Colonic mucosa (tissue), 4 donors: ENCODE results near the gene ECT2L. TPM values are rescaled to one million over a fixed set of nuclear protein-coding genes. Genes with fewer than 3 reads are reported as not detected.

Experiments used
- DNase-seq: peaks from one replicate; pipeline ENCODE4 v3.0.0-alpha.2; 2020
- H3K27ac ChIP-seq: fragments of 200-600 bp; one replicate; pipeline ENCODE4 v1.8.0; 2021
- H3K27me3 ChIP-seq: fragments of 200-600 bp; one replicate; pipeline ENCODE4 v1.8.0; 2021
- H3K36me3 ChIP-seq: fragments of 200-600 bp; one replicate; pipeline ENCODE4 v1.8.0; 2021
- H3K4me1 ChIP-seq: fragments of 200-600 bp; one replicate; pipeline ENCODE4 v1.8.0; 2021; ENCODE audit warnings: mild to moderate bottlenecking
- H3K4me3 ChIP-seq: fragments of 200-600 bp; one replicate; pipeline ENCODE4 v1.8.0; 2021
- H3K9ac ChIP-seq, 2 donors: one replicate each; pipeline ENCODE4 v1.7.0; 2013; ENCODE audit warnings: control low read depth in 2 of 2, low read depth in 2 of 2, low read length in 2 of 2
- H3K9me3 ChIP-seq: fragments of 200-600 bp; one replicate; pipeline ENCODE4 v1.8.0; 2021
- CTCF ChIP-seq: fragments of 200-600 bp; IDR thresholded peaks from one replicate; pipeline ENCODE4 v1.8.0; 2022; ENCODE audit warnings: antibody characterized with exemption, mild to moderate bottlenecking
- intact Hi-C: fragments of 100-400 bp; cut with DNase I; formaldehyde crosslinking; loops from one replicate; pipeline ENCODE4 v1.14.1; 2022
- total RNA-seq, 2 donors: library from RNA; stranded (reverse); fragmentation: NEBNext Ultra II Directional in 1 of 2; extraction: Animal tissue kit (Norgen Biotek cat#: 25700) in 1 of 2; gene quantifications; one replicate each; pipeline ENCODE4 v1.2.1, GENCODE V29; 2021
- donor health status: healthy.
- donor health status: DM: no; HTN: no; CAD: no.
- donor health status: DM: no; HTN: no; CAD: no.

ECT2L gene
- total RNA-seq, 2 donors from 2014 or later = not detected

- Histone ChIP-seq H3K27ac (no peak overlapping the region), H3K9ac (no peak overlapping the region), H3K9me3 (no peaks in the 10 kb centered on the region), H3K36me3 (no peaks in the 10 kb centered on the region), H3K4me1 (peaks cover 5% of the 10 kb centered on the region), H3K27me3 (no peaks in the 10 kb centered on the region), H3K4me3 (no peak overlapping the region)
- intact Hi-C loops = loop anchor here (10.0 kb wide), 1 partner anchor 354 kb away; no protein-coding TSS in a partner anchor
- DNase-seq = no peak
- TF ChIP-seq CTCF = no peak
Measured at GRCh38 chr6:138778331-138778730, 17.6 kb upstream of the ECT2L start.

- Histone ChIP-seq H3K36me3 (no peaks in the 10 kb centered on the region), H3K27ac (no peak overlapping the region), H3K9me3 (no peaks in the 10 kb centered on the region), H3K4me1 (no peaks in the 10 kb centered on the region), H3K9ac (no peak overlapping the region), H3K4me3 (no peak overlapping the region), H3K27me3 (no peaks in the 10 kb centered on the region)
- intact Hi-C loops = no loop called here
- TF ChIP-seq CTCF = no peak
- no peak for DNase-seq
Measured at GRCh38 chr6:138782243-138782642, 13.6 kb upstream of the ECT2L start.

- H3K36me3 ChIP-seq = no peaks in the 10 kb centered on the region
- intact Hi-C loops = no loop called here
- no peak overlapping the region for H3K9ac ChIP-seq
- no peak overlapping the region for H3K4me3 ChIP-seq
- no peaks in the 10 kb centered on the region for H3K9me3 ChIP-seq
- DNase-seq = no peak
- no peaks in the 10 kb centered on the region for H3K27me3 ChIP-seq
- TF ChIP-seq CTCF = no peak
- H3K4me1 ChIP-seq = no peaks in the 10 kb centered on the region
- no peak overlapping the region for H3K27ac ChIP-seq
Measured at GRCh38 chr6:138785079-138785478, 10.8 kb upstream of the ECT2L start.

- intact Hi-C loops = no loop called here
- Histone ChIP-seq H3K4me3 (no peak overlapping the region), H3K4me1 (no peaks in the 10 kb centered on the region), H3K27me3 (no peaks in the 10 kb centered on the region), H3K36me3 (no peaks in the 10 kb centered on the region), H3K9ac (no peak overlapping the region), H3K9me3 (no peaks in the 10 kb centered on the region), H3K27ac (no peak overlapping the region)
- no peak for DNase-seq
- TF ChIP-seq CTCF = no peak
Measured at GRCh38 chr6:138785980-138786379, 9.9 kb upstream of the ECT2L start.

- Histone ChIP-seq H3K9ac (no peak overlapping the region), H3K4me3 (no peak overlapping the region), H3K27ac (no peak overlapping the region), H3K4me1 (no peaks in the 10 kb centered on the region), H3K36me3 (no peaks in the 10 kb centered on the region), H3K9me3 (no peaks in the 10 kb centered on the region), H3K27me3 (no peaks in the 10 kb centered on the region)
- no peak for DNase-seq
- intact Hi-C loops = no loop called here
- no peak for TF ChIP-seq CTCF
Measured at GRCh38 chr6:138787138-138787537, 8.7 kb upstream of the ECT2L start.

- DNase-seq = no peak
- H3K4me3 ChIP-seq = no peak overlapping the region
Measured at GRCh38 chr6:138796771-138797170, 884 bp downstream of the ECT2L start.

More at GRCh38 chr6:138796771-138797170, 884 bp downstream of the ECT2L start:
- no peaks in the 10 kb centered on the region for H3K4me1 ChIP-seq
- intact Hi-C loops = no loop called here
- TF ChIP-seq CTCF = no peak
- no peaks in the 10 kb centered on the region for H3K27me3 ChIP-seq
- H3K36me3 ChIP-seq = no peaks in the 10 kb centered on the region
- no peak overlapping the region for H3K27ac ChIP-seq
- H3K9ac ChIP-seq = no peak overlapping the region
- no peaks in the 10 kb centered on the region for H3K9me3 ChIP-seq
